Liver (tissue), 9 donors: ENCODE results near the gene CAMK1G. TPM values are rescaled to one million over a fixed set of nuclear protein-coding genes. Genes with fewer than 3 reads are reported as not detected.
A peak's percentile ranks its signal among the peaks of the same experiment; 100 is the strongest.

Source experiments
- DNase-seq: peaks from one replicate; pipeline ENCODE4 v3.0.0-alpha.2; 2017; ENCODE audit warnings: low spot score
- H3K27ac ChIP-seq, 2 donors: one replicate each; pipeline ENCODE4 v1.7.0; 2013; ENCODE audit warnings: inconsistent platforms in 2 of 2, low read length in 2 of 2, control low read depth in 1 of 2, low read depth in 1 of 2, mild to moderate bottlenecking in 1 of 2
- H3K27me3 ChIP-seq, 4 donors: one replicate each; pipeline versions ENCODE4 v1.6.1 to v1.7.0; 2013; ENCODE audit warnings: low read length in 3 of 4, inconsistent platforms in 1 of 4, mild to moderate bottlenecking in 1 of 4, moderate library complexity in 1 of 4; ENCODE audit not compliant: control insufficient read depth in 4 of 4, insufficient read depth in 4 of 4
- H3K36me3 ChIP-seq, 4 donors: one replicate each; pipeline versions ENCODE4 v1.6.1 to v1.7.0; 2013; ENCODE audit warnings: low read length in 3 of 4, mild to moderate bottlenecking in 3 of 4, low read depth in 1 of 4, moderate library complexity in 1 of 4; ENCODE audit not compliant: control insufficient read depth in 4 of 4, insufficient read depth in 3 of 4
- H3K4me1 ChIP-seq, 4 donors: one replicate each; pipeline versions ENCODE4 v1.6.1 to v1.7.0; 2013; ENCODE audit warnings: low read length in 3 of 4, mild to moderate bottlenecking in 3 of 4, moderate library complexity in 1 of 4; ENCODE audit not compliant: control insufficient read depth in 4 of 4, insufficient read depth in 4 of 4
- H3K4me3 ChIP-seq, 3 donors: one replicate each; pipeline versions ENCODE4 v1.6.1 to v1.7.0; 2013; ENCODE audit warnings: low read length in 3 of 3, control low read depth in 1 of 3, low read depth in 1 of 3, mild to moderate bottlenecking in 1 of 3
- H3K9ac ChIP-seq, 2 donors: one replicate each; pipeline ENCODE4 v1.7.0; 2013; ENCODE audit warnings: low read length in 2 of 2, mild to moderate bottlenecking in 2 of 2, moderate library complexity in 2 of 2, control low read depth in 1 of 2, low read depth in 1 of 2
- H3K9me3 ChIP-seq, 4 donors: one replicate each; pipeline versions ENCODE4 v1.6.1 to v1.7.0; 2013; ENCODE audit warnings: low read length in 3 of 4; ENCODE audit not compliant: control insufficient read depth in 4 of 4
- CTCF ChIP-seq: fragments of 150-350 bp; IDR thresholded peaks from 2 replicates; pipeline ENCODE4 v1.5.1; 2017; ENCODE audit warnings: improper control_type of control experiment, low read depth, low read length; ENCODE audit not compliant: missing input control
- EGR1 ChIP-seq, 2 donors: IDR thresholded peaks; 2 replicates each; pipeline ENCODE4 v1.6.1; 2016 to 2018; ENCODE audit warnings: antibody characterized with exemption in 2 of 2, low read depth in 2 of 2
- FOXA1 ChIP-seq: IDR thresholded peaks from 2 replicates; pipeline ENCODE4 v1.6.1; 2016; ENCODE audit warnings: antibody characterized with exemption
- FOXA2 ChIP-seq: IDR thresholded peaks from 2 replicates; pipeline ENCODE4 v1.6.1; 2016; ENCODE audit warnings: antibody characterized with exemption
- GABPA ChIP-seq, 2 donors: IDR thresholded peaks in 1 of 2; conservative IDR thresholded peaks in 1 of 2; 2 replicates each; pipeline ENCODE4 v1.6.1; 2016; ENCODE audit warnings: antibody characterized with exemption in 2 of 2, mild to moderate bottlenecking in 1 of 2, moderate library complexity in 1 of 2
- HNF4A ChIP-seq, 2 donors: conservative IDR thresholded peaks; 2 replicates each; pipeline ENCODE4 v1.6.1; 2016; ENCODE audit warnings: antibody characterized with exemption in 2 of 2, mild to moderate bottlenecking in 2 of 2
- HNF4G ChIP-seq: IDR thresholded peaks from 2 replicates; pipeline ENCODE4 v1.6.1; 2016; ENCODE audit warnings: antibody characterized with exemption
- JUND ChIP-seq, 2 donors: IDR thresholded peaks; 2 replicates each; pipeline ENCODE4 v1.6.1; 2016; ENCODE audit warnings: antibody characterized with exemption in 2 of 2
- MAX ChIP-seq: IDR thresholded peaks from 2 replicates; pipeline ENCODE4 v1.6.1; 2016; ENCODE audit warnings: antibody characterized with exemption
- RAD21 ChIP-seq, 2 donors: IDR thresholded peaks; 2 replicates each; pipeline ENCODE4 v1.6.1; 2016; ENCODE audit warnings: antibody characterized with exemption in 2 of 2, mild to moderate bottlenecking in 2 of 2
- RXRA ChIP-seq, 2 donors: IDR thresholded peaks; 2 replicates each; pipeline ENCODE4 v1.6.1; 2017 to 2018; ENCODE audit warnings: antibody characterized with exemption in 2 of 2, mild to moderate bottlenecking in 1 of 2
- SP1 ChIP-seq: IDR thresholded peaks from 2 replicates; pipeline ENCODE4 v1.6.1; 2018; ENCODE audit warnings: antibody characterized with exemption, mild to moderate bottlenecking
- TAF1 ChIP-seq: conservative IDR thresholded peaks from 2 replicates; pipeline ENCODE4 v1.6.1; 2016; ENCODE audit warnings: antibody characterized with exemption, mild to moderate bottlenecking
- YY1 ChIP-seq: IDR thresholded peaks from 2 replicates; pipeline ENCODE4 v1.6.1; 2016; ENCODE audit warnings: antibody characterized with exemption, mild to moderate bottlenecking
- WGBS: extraction: QIAGEN DNeasy Blood & Tissue Kit; methylation state at CpG from one replicate; pipeline ENCODE4 v1.1.7; 2013; 5-methylcytosine and 5-hydroxymethylcytosine counted together
- polyA plus RNA-seq, 2 donors: library from polyadenylated mRNA; stranded (reverse) in 1 of 2; unstranded in 1 of 2; fragments of 200-250 nt in 1 of 2; fragments of >200 nt in 1 of 2; fragmentation: Nextera tagmentation in 1 of 2; extraction: Ambion mirVana in 1 of 2; gene quantifications; one replicate each; pipeline versions ENCODE4 v1.2.1 to v1.2.3, GENCODE V29; 2013 to 2015
- total RNA-seq, 2 donors: library from RNA; depleted of rRNA; stranded (reverse); fragments of >200 nt; gene quantifications; one replicate each; pipeline ENCODE4 v1.2.3, GENCODE V29; 2014
- TF ChIP-seq, protein P1 (sequence below): IDR thresholded peaks from 2 replicates; pipeline ENCODE4 v1.6.1; 2016; ENCODE audit warnings: antibody characterized with exemption
- donor health status: healthy.
- donor health status: healthy.
- donor health status: healthy.
- donor health status: healthy.
- donor health status: healthy.

Gene CAMK1G
- total and polyA plus RNA-seq, 4 donors, result 0.03 to 0.25 (median 0.14) TPM; not detected in 1

DNA sequence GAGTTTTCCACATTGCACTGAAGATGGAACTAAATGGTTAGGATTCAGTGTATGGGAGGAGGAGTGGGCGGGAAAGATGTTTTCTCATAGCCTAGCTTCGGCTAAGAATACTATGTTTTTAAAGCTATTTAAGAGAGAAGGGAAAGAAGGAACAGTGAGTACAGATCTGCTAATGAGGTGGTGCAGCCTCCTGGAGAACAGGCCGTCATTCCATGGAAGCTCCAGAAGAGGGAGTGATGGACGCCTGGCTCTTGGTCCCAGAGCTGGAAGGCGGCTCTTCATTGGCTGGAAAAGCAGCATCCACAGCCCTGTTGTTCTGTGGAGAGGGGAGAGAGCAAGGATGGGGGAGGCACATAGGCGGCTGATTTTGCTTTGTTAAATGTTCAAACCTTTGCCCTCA lies 6.9 kb downstream of the CAMK1G start:
- DNase-seq, result no peak
- no peak overlapping the region for H3K9ac ChIP-seq
- H3K27ac ChIP-seq, result no peak overlapping the region
- no peak overlapping the region for H3K4me3 ChIP-seq
- TF ChIP-seq RAD21 (IDR thresholded peaks at IDR 0.05) (peak in 1 of 2 donors; percentile 78), MAX (no peak), CTCF (peak; percentile 6), JUND (IDR thresholded peaks at IDR 0.05) (no peak), RXRA (IDR thresholded peaks at IDR 0.05) (peak in 1 of 2 donors; percentile 10), FOXA2 (no peak)
- no peaks in the 10 kb centered on the region for H3K27me3 ChIP-seq
- H3K9me3 ChIP-seq, result no peaks in the 10 kb centered on the region
- H3K4me1 ChIP-seq, result peaks cover 3 to 6% (median 5%) of the 10 kb centered on the region in 4 donors
- 66% methylated on average over 6 of the region's 6 CpGs for WGBS
- no peaks in the 10 kb centered on the region for H3K36me3 ChIP-seq

DNA sequence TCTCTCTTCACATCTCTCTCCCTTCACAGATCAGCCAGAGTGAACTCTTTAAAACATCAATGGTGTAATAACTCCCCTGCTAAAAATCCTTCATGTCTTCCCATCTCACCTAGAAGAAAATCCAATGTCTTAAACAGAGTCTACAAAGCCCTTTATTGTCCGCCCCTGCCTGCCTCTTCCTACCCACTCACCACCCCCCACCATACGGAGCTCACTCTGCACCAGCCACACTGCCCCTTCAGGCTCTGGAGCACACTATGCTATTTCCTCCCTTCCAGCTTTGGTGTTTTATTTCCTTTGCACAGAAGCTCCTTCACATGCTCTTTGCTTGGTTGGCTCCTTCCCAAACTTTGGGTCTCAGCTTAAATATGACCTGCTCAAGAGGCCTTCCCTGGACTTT lies 10.2 kb downstream of the CAMK1G start:
- TF ChIP-seq MAX (no peak), HNF4G (no peak), RAD21 (IDR thresholded peaks at IDR 0.05) (no peak), GABPA (IDR thresholded peaks at IDR 0.05 in 1 of 2, conservative IDR thresholded peaks at IDR 0.05 in 1 of 2) (no peak), RXRA (IDR thresholded peaks at IDR 0.05) (no peak), JUND (IDR thresholded peaks at IDR 0.05) (no peak), CTCF (no peak), FOXA2 (no peak), SP1 (no peak), YY1 (no peak), FOXA1 (no peak), HNF4A (conservative IDR thresholded peaks at IDR 0.05) (no peak), TAF1 (no peak), EGR1 (IDR thresholded peaks at IDR 0.05; ENCODE audit: low read depth in 2 of 2) (no peak)
- TF ChIP-seq, protein P1, sequence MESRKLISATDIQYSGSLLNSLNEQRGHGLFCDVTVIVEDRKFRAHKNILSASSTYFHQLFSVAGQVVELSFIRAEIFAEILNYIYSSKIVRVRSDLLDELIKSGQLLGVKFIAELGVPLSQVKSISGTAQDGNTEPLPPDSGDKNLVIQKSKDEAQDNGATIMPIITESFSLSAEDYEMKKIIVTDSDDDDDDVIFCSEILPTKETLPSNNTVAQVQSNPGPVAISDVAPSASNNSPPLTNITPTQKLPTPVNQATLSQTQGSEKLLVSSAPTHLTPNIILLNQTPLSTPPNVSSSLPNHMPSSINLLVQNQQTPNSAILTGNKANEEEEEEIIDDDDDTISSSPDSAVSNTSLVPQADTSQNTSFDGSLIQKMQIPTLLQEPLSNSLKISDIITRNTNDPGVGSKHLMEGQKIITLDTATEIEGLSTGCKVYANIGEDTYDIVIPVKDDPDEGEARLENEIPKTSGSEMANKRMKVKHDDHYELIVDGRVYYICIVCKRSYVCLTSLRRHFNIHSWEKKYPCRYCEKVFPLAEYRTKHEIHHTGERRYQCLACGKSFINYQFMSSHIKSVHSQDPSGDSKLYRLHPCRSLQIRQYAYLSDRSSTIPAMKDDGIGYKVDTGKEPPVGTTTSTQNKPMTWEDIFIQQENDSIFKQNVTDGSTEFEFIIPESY, result no peak
- WGBS, result 74% methylated on average over 2 of the region's 2 CpGs
- no peaks in the 10 kb centered on the region for H3K27me3 ChIP-seq

More for the DNA sequence above, 10.2 kb downstream of the CAMK1G start:
- H3K36me3 ChIP-seq, result no peaks in the 10 kb centered on the region
- H3K9ac ChIP-seq, result no peak overlapping the region
- no peaks in the 10 kb centered on the region for H3K4me1 ChIP-seq
- DNase-seq, result no peak
- H3K9me3 ChIP-seq, result no peaks in the 10 kb centered on the region
- H3K27ac ChIP-seq, result no peak overlapping the region
- H3K4me3 ChIP-seq, result no peak overlapping the region
